Panc1 (cell line): ENCODE measurements around the gene CHRNB4.

Source experiments
- REST ChIP-seq, 2 experiments: IDR thresholded peaks; 2 replicates each; pipeline ENCODE4 v1.6.1; 2011 to 2012; ENCODE audit warnings: low read depth in 2 of 2, control low read depth in 1 of 2, low read length in 1 of 2, mild to moderate bottlenecking in 1 of 2, moderate library complexity in 1 of 2; ENCODE audit not compliant: insufficient read depth in 1 of 2
- TCF7L2 ChIP-seq: IDR thresholded peaks from 2 replicates; pipeline ENCODE4 v1.6.1; 2011; ENCODE audit warnings: mild to moderate bottlenecking, low read depth, low read length, inconsistent platforms
- TF ChIP-seq, protein P1 (sequence below): fragments of 450-650 bp; IDR thresholded peaks from 2 replicates; pipeline ENCODE4 v1.5.1; 2017; ENCODE audit warnings: mild to moderate bottlenecking

DNA sequence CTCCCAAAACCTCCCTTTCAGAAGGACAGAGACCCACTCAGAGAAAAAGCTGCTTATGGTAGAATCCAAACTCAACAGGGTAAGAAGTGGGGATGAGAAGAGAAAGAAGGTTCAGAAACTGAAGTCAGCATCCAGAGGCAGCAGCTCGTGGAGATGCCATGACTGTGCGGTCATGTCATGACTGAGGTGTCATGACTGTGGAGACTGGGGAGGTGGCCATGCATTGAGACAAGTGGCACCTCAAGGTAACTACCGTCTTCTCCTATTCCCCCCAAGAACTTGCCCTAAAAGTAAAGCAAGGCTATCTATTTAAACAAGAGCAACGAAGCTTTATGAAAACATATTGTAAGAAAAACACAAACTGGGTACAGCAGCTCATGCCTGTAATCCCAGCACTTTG, 35.3 kb downstream of the CHRNB4 start:
- TF ChIP-seq, protein P1, sequence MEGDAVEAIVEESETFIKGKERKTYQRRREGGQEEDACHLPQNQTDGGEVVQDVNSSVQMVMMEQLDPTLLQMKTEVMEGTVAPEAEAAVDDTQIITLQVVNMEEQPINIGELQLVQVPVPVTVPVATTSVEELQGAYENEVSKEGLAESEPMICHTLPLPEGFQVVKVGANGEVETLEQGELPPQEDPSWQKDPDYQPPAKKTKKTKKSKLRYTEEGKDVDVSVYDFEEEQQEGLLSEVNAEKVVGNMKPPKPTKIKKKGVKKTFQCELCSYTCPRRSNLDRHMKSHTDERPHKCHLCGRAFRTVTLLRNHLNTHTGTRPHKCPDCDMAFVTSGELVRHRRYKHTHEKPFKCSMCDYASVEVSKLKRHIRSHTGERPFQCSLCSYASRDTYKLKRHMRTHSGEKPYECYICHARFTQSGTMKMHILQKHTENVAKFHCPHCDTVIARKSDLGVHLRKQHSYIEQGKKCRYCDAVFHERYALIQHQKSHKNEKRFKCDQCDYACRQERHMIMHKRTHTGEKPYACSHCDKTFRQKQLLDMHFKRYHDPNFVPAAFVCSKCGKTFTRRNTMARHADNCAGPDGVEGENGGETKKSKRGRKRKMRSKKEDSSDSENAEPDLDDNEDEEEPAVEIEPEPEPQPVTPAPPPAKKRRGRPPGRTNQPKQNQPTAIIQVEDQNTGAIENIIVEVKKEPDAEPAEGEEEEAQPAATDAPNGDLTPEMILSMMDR: no peak
- TF ChIP-seq TCF7L2 (no peak), REST (IDR thresholded peaks at IDR 0.05; ENCODE audit: insufficient read depth in 1 of 2, low read depth in 2 of 2, low read length in 1 of 2) (no peak)
